SH-SY5Y (cell line): Measurements from ENCODE around the gene EBF3.

Experiments used
- GATA2 ChIP-seq: IDR thresholded peaks from 2 replicates; pipeline ENCODE4 v1.6.1; 2011; ENCODE audit warnings: mild to moderate bottlenecking, low read depth, low read length
- GATA3 ChIP-seq: IDR thresholded peaks from 2 replicates; pipeline ENCODE4 v1.6.1; 2011; ENCODE audit warnings: low read depth, mild to moderate bottlenecking, low read length, moderate library complexity

GRCh38 chr10:129898706-129899268, 65.3 kb downstream of the EBF3 start:
- TF ChIP-seq GATA2 (no peak), GATA3 (no peak)
